ENCODE measurements around the gene HORMAD1.
"Not testable (repeated sequence)": the region's sequence is repeated elsewhere in the genome, so short reads cannot be mapped to it uniquely, and the experiment has no call there.

Gene HORMAD1

GRCh38 chr1:150720703-150721102 is at the start of gene HORMAD1:
Gene HORMAD1, minus strand, starts transcription at chr1:150720895. Its CDS starts 1,390 bp downstream, at chr1:150719505.
- no peak for DNase-seq (ENCODE audit: low read depth in 1 of 2, low spot score in 1 of 2)

- DNase-seq (ENCODE audit: low read depth in 1 of 2, low spot score in 1 of 2) = not testable (repeated sequence)
These were observed 47.0 kb upstream of the HORMAD1 start for GRCh38 chr1:150767704-150768103.

- not testable (repeated sequence) for DNase-seq (ENCODE audit: low read depth in 1 of 2, low spot score in 1 of 2)
These were observed 45.2 kb upstream of the HORMAD1 start for GRCh38 chr1:150765977-150766301.

GRCh38 chr1:150765296-150765976 is 44.7 kb upstream of the HORMAD1 start, which contains the start of gene CTSS:
Gene CTSS, minus strand, starts transcription at chr1:150765778. Its CDS starts 1,015 bp downstream, at chr1:150764763.
- DNase-seq (ENCODE audit: low read depth in 1 of 2, low spot score in 1 of 2) = no peak

- no peak for DNase-seq (ENCODE audit: low read depth in 1 of 2, low spot score in 1 of 2)
These were observed 44.0 kb upstream of the HORMAD1 start for GRCh38 chr1:150764617-150765101.

- no peak for DNase-seq (ENCODE audit: low read depth in 1 of 2, low spot score in 1 of 2)
These were observed 42.3 kb upstream of the HORMAD1 start for GRCh38 chr1:150763018-150763417.

- no peak for DNase-seq (ENCODE audit: low read depth in 1 of 2, low spot score in 1 of 2)
These were observed 41.9 kb upstream of the HORMAD1 start for GRCh38 chr1:150762552-150762951.

- no peak for DNase-seq (ENCODE audit: low read depth in 1 of 2, low spot score in 1 of 2)
These were observed 41.1 kb upstream of the HORMAD1 start for GRCh38 chr1:150761801-150762200.

- DNase-seq (ENCODE audit: low read depth in 1 of 2, low spot score in 1 of 2) = no peak
These were observed 39.3 kb upstream of the HORMAD1 start for GRCh38 chr1:150760013-150760412.

- DNase-seq (ENCODE audit: low read depth in 1 of 2, low spot score in 1 of 2) = no peak
These were observed 32.7 kb upstream of the HORMAD1 start for GRCh38 chr1:150753416-150753815.

- no peak for DNase-seq (ENCODE audit: low read depth in 1 of 2, low spot score in 1 of 2)
These were observed 30.7 kb upstream of the HORMAD1 start for GRCh38 chr1:150751443-150751842.

- no peak for DNase-seq (ENCODE audit: low read depth in 1 of 2, low spot score in 1 of 2)
These were observed 29.1 kb upstream of the HORMAD1 start for GRCh38 chr1:150749720-150750311.

- DNase-seq (ENCODE audit: low read depth in 1 of 2, low spot score in 1 of 2) = no peak
These were observed 28.4 kb upstream of the HORMAD1 start for GRCh38 chr1:150748878-150749719.

GRCh38 chr1:150730130-150730721 is 9.5 kb upstream of the HORMAD1 start:
- DNase-seq (ENCODE audit: low read depth in 1 of 2, low spot score in 1 of 2) = no peak

- DNase-seq (ENCODE audit: low read depth in 1 of 2, low spot score in 1 of 2) = no peak
These were observed 3.6 kb upstream of the HORMAD1 start for GRCh38 chr1:150724336-150724735.

- DNase-seq (ENCODE audit: low read depth in 1 of 2, low spot score in 1 of 2) = no peak
These were observed 597 bp downstream of the HORMAD1 start for GRCh38 chr1:150720098-150720497.

- no peak for DNase-seq (ENCODE audit: low read depth in 1 of 2, low spot score in 1 of 2)
These were observed 2.3 kb downstream of the HORMAD1 start for GRCh38 chr1:150718225-150718891.

GRCh38 chr1:150709031-150709430 is 11.7 kb downstream of the HORMAD1 start:
- not testable (repeated sequence) for DNase-seq (ENCODE audit: low read depth in 1 of 2, low spot score in 1 of 2)

GRCh38 chr1:150708595-150708994 is 12.1 kb downstream of the HORMAD1 start:
- DNase-seq (ENCODE audit: low read depth in 1 of 2, low spot score in 1 of 2) = peak in 1 of 2 donors; percentile 1

- DNase-seq (ENCODE audit: low read depth in 1 of 2, low spot score in 1 of 2) = no peak
These were observed 14.6 kb downstream of the HORMAD1 start for GRCh38 chr1:150706091-150706490.

- no peak for DNase-seq (ENCODE audit: low read depth in 1 of 2, low spot score in 1 of 2)
These were observed 17.3 kb downstream of the HORMAD1 start for GRCh38 chr1:150703427-150703826.

All from activated CD4-positive, alpha-beta T cell treated with anti-CD3 and anti-CD28 coated beads, Interleukin-2, amount 50 U/mL, for 24 hours (primary cell).